GM10847 (cell line): ENCODE data around the gene PRKACA.

Experiments
- POLR2A ChIP-seq: IDR thresholded peaks from 2 replicates; pipeline ENCODE4 v1.6.1; 2011; ENCODE audit not compliant: insufficient read length; ENCODE audit errors: extremely low read depth

The PRKACA gene

DNA sequence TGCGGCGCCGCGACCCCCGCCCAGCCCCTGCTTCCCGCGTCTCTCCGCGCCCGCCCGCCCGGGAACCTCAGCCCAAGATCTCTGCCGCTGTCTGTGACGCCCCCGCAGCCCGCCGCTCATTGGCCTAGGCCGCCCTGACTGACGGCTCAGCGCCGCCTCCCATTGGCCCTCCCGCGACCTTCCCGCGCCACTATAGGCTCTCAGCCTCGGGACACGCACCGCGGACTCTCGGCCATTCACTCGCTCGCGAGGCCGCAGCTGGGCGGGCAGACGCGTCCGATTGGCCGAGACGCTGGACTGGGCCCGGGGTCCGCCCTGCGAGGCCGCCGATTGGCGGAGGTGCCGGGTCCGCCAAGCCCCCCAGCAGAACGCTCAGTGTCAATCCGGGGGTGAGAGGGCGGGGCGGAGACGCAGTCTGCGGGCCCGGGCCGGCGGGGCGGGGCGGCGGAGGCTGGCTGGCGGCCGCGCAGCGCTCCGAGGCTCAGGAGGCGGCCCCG, at the start of gene PRKACA:
TSS of gene PRKACA (minus strand) at position 95 of the 497 bp plus-strand sequence. CDS start 215 bp downstream, outside the sequence.
- TF ChIP-seq POLR2A, result no peak

DNA sequence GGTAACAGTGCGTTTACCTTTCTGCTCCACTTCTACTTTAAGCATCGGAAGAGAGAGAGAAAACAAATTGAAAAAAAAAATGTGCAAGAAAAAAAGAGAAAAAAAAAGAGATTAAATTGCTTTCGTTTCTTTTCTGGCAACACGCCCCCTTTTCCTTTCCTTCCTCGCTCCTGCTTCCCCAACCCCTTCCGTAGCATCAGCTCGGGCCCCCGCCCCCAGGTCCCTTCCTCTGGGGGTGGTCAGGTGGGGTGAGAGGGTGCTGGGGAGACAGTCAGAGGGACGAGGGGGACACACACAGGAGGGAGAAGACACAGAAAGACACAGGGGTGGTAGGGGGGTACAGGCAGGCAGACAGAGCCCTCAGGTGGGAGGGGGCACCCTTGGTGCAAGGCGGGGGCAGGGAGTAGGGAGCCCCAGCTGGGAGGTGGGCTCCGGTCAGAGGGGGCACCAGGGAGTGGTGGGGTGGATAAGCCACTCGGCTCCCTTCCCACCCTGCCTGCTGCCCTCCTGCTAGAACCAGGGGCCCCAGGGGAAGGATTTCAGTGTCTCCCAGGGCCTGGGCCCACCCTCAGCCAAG, 49.5 kb upstream of the PRKACA start:
- TF ChIP-seq POLR2A, result no peak

DNA sequence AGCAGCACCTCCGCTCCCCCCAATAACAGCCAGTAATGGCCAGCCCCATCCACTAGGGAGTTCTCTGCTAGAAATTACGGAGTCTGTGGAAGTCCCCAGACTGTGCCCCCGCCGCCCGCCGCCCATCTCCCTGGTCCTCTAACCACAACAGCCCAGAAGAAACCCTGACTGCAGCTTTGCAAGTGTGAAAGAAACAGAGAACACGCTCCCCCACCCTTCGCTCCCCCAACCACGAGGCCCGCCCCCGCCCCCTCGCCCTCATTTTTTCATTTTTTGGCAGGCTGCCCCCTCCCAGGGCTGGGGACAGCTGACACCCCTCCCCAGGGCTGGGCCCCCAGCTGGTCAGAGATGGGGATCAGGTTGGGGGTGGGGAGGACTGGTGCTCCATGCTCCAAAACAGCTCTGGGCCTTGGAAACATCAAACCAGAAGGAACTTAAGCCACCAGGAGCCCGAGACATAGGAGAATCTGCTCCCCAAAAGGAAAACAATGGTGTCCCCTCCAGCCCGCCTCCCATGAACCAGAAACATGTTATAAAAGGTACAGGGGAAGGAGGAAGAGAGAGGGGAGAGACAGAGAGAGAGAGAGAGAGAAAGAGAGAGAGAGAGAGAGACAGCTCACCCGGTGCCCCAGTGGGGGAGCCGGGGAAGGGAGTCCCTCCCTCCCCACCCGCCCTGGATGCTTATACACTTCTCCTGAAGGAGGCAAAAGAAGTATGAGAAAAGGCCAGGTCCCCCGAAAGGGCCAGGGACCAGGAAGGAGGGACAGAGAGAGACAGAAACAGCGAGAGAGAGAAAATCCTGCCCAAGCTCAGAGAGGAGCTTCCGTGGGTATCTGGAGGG, 48.6 kb upstream of the PRKACA start:
- TF ChIP-seq POLR2A, result no peak

DNA sequence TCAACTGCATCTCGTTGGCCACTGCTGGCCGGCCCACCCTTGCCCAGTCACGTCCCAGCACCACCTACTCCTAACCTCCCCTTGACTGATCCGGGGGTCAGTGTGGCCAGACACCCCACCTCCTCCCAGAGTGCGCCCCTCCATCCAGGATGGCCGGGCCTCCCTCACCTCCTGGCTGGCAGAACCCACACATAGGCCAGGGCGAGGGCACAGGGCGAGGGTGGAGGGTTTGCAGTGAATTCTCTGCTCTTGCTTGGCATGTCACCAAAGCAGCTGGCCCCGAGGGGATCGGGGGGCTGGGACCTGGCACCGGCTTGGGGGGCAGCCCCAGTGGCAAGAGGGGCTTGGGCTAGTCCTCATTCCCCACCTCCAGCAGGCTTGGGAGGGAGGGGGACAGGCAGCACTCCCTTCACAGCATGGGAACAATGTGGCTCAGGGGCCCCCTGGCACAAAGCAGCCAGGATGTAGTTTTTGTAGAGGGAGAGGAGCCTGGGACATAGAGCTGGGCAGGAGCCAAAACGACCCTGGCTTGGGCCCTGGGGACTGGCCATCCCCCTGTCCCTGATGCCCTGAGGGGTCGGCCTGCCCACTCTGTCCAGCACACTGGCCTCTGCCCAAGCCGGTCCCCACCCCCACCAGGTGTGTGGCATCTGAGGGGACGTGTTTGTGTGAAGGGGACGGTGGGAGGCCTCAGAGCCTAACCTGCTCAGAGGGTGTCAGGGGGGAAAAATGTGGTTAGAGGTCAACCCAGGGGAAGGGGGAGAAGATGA, 47.3 kb upstream of the PRKACA start:
- no peak for TF ChIP-seq POLR2A

DNA sequence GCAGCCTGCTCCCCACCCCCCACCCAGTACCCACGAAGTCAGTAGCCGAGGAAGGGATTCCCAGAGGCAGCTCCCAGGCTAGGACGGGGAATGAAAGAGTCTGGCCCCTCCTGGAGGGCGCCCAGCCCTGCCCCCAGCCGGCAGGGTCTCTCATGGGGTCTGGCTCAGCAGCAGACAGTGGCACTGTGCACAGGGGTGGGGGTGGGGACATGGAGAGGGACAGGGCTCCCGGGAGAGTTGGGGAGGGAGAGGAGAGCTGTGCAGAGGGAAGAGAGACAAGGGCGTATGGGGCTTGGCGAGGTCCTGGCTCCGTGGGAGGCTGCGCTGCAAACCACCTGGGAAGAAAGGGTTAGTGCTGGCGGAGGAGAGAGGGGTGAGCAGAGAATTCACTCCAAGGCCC, 46.5 kb upstream of the PRKACA start:
- TF ChIP-seq POLR2A, result no peak

DNA sequence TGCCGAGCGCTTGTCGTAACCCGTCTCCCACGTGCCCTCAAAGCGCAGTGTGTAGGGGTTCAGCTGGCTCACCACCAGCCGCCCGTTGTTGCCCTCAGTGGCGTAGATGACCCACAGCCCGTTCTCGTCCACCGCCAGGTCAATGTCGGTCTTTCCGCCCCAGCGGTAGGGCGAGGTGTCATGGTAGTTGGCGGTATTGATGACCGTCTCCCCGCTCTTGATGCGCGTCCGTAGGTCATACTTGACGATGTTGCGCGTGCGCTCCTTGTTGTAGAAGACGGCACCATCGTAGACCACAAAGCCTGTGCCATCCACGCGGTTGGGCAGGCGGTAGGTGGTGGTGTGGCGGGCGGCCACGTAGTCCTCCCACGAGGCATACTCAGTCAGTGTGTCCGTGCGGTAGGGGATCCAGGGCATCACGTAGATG, 45.3 kb upstream of the PRKACA start:
- no peak for TF ChIP-seq POLR2A

DNA sequence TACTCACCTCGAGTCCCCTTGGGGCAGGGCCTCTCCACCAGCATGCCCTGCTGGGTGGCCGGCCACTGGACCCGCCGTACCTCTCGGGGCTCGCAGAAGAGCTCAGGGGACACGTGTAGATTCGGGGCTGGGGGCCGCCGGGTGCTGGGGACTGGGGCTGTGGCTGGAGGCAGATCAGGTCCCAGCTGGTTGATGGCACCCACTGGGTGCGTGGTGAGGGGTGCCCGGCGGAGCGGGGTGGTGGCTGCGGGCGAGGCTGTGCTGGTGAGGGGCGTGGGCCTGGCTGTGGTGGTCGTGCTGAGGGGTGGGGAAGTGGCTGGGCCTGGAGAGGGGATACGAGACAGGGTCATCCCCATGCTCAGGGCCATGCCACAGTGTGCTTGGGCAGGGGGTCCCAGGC, 43.7 kb upstream of the PRKACA start:
- TF ChIP-seq POLR2A, result no peak

DNA sequence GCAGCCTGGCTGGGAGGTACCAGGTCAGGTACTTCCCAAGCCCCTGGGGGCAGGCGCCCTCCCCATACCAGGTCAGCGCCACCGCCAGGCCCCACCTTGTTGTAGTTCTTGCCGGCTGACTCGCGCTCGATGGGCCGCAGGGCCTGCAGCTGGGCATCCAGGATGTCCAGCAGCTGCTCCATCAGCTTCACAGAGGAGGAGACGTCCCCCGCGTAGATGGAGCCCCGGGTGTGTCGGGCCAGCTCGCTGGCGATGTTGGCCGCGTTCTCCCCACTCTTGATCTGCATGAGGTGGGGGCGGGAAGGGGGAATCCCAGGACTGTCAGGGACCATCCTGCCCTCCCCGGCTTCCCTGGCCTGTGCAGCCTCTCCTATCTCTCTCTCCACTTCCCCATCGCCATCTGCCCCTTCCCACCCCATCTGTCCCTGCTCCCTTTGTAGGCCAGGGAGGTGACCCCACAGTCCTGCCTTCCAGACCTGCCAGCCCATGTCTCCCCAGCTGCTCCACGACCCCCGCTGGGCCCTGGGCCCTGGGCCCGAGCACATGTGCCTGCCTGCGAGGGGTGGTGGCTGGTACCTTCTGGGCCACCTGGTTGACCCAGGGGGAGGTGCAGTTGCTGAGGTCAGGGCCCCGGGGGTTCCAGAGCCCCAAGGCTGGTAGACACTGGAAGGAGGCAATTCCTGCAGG, 42.6 kb upstream of the PRKACA start:
- no peak for TF ChIP-seq POLR2A

DNA sequence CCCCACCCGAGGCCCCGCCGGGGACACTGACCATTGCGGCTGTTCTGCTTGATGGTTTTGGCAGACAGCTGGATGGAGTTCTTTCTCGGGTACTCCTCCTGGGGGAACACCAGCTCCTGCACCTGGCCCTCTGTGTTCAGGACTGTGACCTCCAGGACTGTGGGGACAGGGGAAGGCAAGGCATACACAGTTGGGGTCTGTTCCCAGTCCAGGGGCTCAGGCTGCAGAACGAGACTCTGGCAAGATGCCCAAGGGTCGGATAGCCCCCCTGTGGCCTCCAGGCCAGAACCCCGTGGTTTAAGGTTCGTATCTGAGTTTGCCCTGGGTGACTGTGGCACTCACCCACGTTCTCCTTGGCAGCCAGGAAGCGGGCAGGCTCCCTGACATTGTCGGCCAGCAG, 41.5 kb upstream of the PRKACA start:
- no peak for TF ChIP-seq POLR2A

DNA sequence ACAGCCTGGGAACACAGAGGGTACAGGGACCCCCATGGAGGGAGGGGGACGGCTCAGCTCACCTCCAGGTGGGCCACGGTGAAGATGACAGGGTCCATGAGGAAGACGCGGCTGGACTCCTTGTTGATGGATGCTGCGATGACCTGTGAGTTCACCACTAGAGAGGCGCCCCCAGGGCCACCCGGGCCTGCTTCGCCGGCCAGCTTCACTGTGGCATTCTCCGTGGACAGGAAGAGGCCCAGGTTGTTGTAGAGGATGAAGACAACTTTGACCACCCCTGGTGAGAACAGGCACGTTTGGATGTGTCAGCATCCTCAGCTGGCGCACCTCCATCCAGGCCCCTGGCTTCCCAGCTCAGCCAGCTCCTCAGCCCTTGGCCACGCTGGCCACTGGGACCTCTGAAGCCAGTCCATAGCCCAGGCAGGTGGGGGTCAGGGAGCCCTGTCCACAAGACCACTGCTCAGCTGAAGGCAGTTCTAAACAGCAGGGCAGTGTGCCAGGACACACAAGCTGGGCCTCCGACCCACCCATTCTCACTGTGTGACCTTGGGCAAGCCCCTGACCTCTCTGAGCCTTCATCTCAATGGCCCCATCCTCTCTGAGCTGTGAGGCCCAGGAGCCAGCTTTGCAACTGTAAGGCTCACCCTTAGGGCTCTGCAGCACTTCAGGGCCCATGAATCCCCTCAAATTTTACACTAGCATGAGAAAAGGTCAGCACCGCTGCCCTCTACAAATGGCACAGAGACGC, 40.9 kb upstream of the PRKACA start:
- TF ChIP-seq POLR2A, result no peak

DNA sequence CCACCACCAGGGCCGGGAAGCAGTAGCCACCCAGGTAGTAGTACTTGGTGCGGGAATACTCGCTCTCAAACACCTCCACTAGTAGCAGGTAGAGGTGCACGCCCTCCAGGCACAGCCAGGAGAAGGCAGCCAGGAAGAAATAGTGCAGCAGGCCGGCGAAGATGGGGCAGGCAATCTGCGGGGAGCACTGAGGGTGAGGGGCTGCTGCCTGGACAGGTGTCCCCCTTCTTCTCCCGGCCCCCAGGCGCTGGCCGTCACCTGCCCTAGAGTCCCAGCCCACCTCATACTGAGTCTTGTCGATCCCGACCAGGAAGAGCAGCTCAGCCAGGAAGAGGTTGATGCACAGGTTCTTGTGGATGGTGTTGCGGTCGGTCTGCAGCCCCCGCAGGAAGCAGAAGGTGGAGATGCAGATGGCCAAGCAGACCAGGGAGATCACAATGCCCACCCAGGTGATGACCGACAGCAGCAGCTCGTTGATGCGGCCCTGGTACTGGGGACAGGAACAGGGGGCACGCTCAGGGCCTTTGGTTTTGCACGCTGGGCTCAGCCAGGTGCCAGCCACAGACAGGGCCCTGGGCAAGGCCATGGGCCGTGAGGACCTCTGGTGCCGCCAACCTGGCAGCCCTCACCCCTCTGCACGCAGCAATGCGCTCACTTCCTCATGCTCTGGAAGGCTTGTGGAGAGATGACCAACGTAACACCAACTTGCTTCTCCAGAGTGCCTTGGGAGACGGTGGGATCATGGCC, 39.6 kb upstream of the PRKACA start:
- TF ChIP-seq POLR2A, result no peak

DNA sequence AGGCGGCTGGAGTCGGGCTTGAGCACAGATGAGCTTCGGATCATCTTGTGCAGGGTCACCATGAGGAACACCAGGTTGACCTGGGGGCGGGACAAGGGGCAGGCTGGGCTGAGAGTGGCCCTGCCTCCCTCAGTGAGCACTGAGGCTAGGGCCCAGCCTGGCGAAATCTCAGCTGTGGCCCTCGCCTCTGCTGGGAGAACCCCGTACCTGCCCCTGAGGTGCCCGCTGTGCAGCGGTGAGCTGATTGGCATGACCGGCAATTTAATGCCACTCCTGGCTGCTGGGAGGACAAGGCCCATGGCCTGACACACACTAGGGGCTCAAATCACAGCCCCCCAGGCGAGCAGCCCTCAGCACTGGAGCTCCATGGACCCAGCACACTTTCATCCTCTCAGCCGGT, 38.6 kb upstream of the PRKACA start:
- no peak for TF ChIP-seq POLR2A

DNA sequence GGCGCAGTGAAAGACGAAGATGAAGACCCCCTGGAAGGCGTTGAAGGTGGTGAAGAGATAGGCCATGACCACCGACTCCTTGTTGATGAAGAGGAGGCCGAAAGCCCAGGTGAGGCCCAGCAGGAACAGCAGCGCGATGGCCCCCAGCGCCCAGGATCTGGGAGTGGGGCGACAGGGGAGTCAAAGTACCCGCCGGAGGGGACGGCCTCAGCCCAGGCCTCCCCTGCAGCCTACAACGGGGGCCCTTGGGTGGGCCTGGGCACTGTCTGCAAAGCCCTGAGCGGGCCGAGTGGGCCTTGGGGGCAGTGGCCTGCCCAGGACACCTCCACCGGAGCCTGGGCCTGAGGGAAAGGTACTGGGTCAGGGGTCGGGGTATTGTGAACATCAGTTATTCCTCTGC, 37.8 kb upstream of the PRKACA start:
- TF ChIP-seq POLR2A, result no peak

DNA sequence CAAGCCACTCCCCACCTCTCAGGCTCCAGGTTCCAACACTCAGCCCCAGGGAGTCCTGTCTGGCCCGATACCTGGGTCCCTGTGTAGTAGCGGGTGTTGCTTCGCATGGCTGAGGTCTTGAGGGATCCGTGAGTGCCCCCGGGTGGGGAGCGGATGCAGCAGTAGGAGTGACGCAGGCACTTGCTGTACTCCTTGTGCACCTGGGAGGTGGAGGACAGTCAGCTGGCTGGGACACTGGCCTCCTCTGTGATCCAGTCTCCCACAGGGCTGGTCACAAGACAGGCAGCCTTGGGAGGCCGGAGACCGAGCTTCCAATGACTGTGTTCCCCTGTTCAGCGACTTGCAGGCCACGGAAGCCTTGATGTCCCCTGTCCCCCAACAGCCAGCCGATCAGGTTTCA, 35.2 kb upstream of the PRKACA start:
- TF ChIP-seq POLR2A, result no peak
